ENCODE results near the gene ARFIP1.

The ARFIP1 gene

DNA sequence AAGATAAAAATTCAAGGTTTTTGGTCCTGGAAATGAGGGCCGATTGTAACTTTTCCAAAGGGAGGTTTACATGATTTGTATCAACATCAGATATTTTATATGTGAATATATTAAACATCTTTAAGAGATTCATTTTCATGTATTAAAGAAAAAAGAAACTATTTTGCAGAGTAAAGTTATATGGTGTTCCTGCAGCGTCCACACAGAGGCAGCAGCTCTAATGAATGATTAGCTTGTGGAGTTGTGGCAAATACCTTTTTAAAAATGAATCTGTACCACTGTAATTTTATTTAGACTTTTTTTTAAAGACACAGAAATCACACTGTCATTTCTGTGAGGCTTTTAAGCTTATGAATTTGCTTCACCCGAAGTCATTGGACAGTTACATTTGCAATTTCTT lies 130.8 kb downstream of the ARFIP1 start:
- Histone ChIP-seq H3K9ac (ENCODE audit: low read depth in 1 of 2, low read length in 2 of 2) (no peak overlapping the region), H3K4me3 (ENCODE audit: low read depth in 1 of 2, low read length in 2 of 2) (no peak overlapping the region), H3K27ac (ENCODE audit: low read depth, low read length) (no peak overlapping the region), H3K27me3 (ENCODE audit: control insufficient read depth in 1 of 2, insufficient read depth in 2 of 2, low read length in 2 of 2) (no peaks in the 10 kb centered on the region), H3K36me3 (ENCODE audit: control insufficient read depth in 1 of 2, insufficient read depth in 2 of 2, low read length in 2 of 2) (peaks cover 0 to 4% of the 10 kb centered on the region in 2 donors), H3K9me3 (ENCODE audit: control insufficient read depth in 1 of 2, low read length in 2 of 2) (no peaks in the 10 kb centered on the region), H3K4me1 (ENCODE audit: control insufficient read depth in 1 of 2, insufficient read depth in 2 of 2, low read length in 2 of 2) (no peaks in the 10 kb centered on the region)

DNA sequence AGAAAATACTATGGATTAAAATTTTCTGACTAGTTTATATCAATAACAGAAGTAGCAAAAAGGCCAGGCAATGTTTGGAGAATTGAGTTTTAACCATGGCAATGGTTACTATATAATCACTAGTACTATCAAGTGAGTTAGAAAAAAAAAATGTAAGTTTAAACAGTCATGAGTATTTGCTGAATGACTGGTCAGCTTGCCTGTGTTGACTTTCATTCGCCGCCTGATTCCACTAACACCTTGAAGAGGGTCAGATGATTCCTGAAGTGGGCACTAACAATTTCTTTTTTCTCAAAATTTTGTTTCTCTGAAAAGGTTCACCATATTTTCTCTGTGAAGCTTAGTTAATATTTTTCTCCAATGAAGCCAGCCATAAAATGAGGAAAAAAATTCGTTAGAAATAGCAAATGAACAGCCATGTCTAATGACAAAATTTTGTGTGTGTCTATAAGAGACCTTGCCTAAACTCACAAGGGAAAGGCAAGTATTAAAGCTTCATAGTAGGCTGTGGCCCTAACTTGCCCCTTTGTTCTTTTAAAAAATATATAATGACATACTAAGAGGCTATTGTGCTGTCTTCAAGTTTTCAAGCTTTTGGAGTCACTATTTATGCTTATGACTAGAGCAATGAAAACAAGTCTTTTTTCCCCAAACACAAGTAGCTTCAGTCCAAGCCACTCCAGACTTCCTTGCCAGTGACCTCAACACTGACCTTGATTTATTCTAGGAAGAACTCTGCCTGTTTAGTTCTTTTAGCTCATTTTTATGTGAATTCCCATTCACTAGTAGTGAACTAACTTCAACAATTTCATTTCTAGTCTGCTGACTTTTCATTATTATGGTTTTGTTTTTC lies 138.0 kb downstream of the ARFIP1 start:
- Histone ChIP-seq H3K27ac (ENCODE audit: low read depth, low read length) (no peak overlapping the region), H3K36me3 (ENCODE audit: control insufficient read depth in 1 of 2, insufficient read depth in 2 of 2, low read length in 2 of 2) (no peaks in the 10 kb centered on the region), H3K9ac (ENCODE audit: low read depth in 1 of 2, low read length in 2 of 2) (no peak overlapping the region), H3K27me3 (ENCODE audit: control insufficient read depth in 1 of 2, insufficient read depth in 2 of 2, low read length in 2 of 2) (no peaks in the 10 kb centered on the region), H3K4me3 (ENCODE audit: low read depth in 1 of 2, low read length in 2 of 2) (no peak overlapping the region), H3K4me1 (ENCODE audit: control insufficient read depth in 1 of 2, insufficient read depth in 2 of 2, low read length in 2 of 2) (no peaks in the 10 kb centered on the region), H3K9me3 (ENCODE audit: control insufficient read depth in 1 of 2, low read length in 2 of 2) (peaks cover 0 to 8% of the 10 kb centered on the region in 2 donors)

GRCh38 chr4:152919826-152920225 lies 140.1 kb downstream of the ARFIP1 start:
- no peaks in the 10 kb centered on the region for H3K27me3 ChIP-seq (ENCODE audit: control insufficient read depth in 1 of 2, insufficient read depth in 2 of 2, low read length in 2 of 2)
- H3K9me3 ChIP-seq (ENCODE audit: control insufficient read depth in 1 of 2, low read length in 2 of 2), result peaks cover 0 to 8% of the 10 kb centered on the region in 2 donors
- H3K4me1 ChIP-seq (ENCODE audit: control insufficient read depth in 1 of 2, insufficient read depth in 2 of 2, low read length in 2 of 2), result no peaks in the 10 kb centered on the region
- no peak overlapping the region for H3K9ac ChIP-seq (ENCODE audit: low read depth in 1 of 2, low read length in 2 of 2)
- no peak overlapping the region for H3K27ac ChIP-seq (ENCODE audit: low read depth, low read length)
- H3K4me3 ChIP-seq (ENCODE audit: low read depth in 1 of 2, low read length in 2 of 2), result no peak overlapping the region
- no peaks in the 10 kb centered on the region for H3K36me3 ChIP-seq (ENCODE audit: control insufficient read depth in 1 of 2, insufficient read depth in 2 of 2, low read length in 2 of 2)

- Histone ChIP-seq H3K27me3 (ENCODE audit: control insufficient read depth in 1 of 2, insufficient read depth in 2 of 2, low read length in 2 of 2) (no peaks in the 10 kb centered on the region), H3K9ac (ENCODE audit: low read depth in 1 of 2, low read length in 2 of 2) (no peak overlapping the region), H3K27ac (ENCODE audit: low read depth, low read length) (no peak overlapping the region), H3K4me1 (ENCODE audit: control insufficient read depth in 1 of 2, insufficient read depth in 2 of 2, low read length in 2 of 2) (no peaks in the 10 kb centered on the region), H3K9me3 (ENCODE audit: control insufficient read depth in 1 of 2, low read length in 2 of 2) (peaks cover 0 to 8% of the 10 kb centered on the region in 2 donors), H3K36me3 (ENCODE audit: control insufficient read depth in 1 of 2, insufficient read depth in 2 of 2, low read length in 2 of 2) (no peaks in the 10 kb centered on the region), H3K4me3 (ENCODE audit: low read depth in 1 of 2, low read length in 2 of 2) (no peak overlapping the region)
Observed at GRCh38 chr4:152920768-152921167, 141.0 kb downstream of the ARFIP1 start.

DNA sequence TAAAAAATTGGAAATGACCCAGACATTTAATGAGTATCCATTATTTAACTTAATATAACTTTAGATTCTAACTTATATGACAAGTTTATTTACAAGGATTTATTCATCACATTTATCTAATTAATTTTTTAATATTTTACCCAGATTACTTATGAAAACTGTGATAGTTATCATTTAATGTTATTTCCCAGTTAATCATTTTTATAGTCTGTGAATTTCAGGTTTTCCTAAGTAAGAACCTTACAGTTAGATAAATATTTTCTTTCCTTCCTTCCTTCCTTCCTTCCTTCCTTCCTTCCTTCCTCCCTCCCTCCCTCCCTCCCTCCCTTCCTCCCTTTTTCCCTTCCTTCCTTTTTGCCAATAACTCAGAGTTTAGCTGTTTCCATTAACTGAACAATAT lies 141.5 kb downstream of the ARFIP1 start:
- no peak overlapping the region for H3K27ac ChIP-seq (ENCODE audit: low read depth, low read length)
- no peak overlapping the region for H3K4me3 ChIP-seq (ENCODE audit: low read depth in 1 of 2, low read length in 2 of 2)
- H3K36me3 ChIP-seq (ENCODE audit: control insufficient read depth in 1 of 2, insufficient read depth in 2 of 2, low read length in 2 of 2), result no peaks in the 10 kb centered on the region
- peaks cover 0 to 8% of the 10 kb centered on the region in 2 donors for H3K9me3 ChIP-seq (ENCODE audit: control insufficient read depth in 1 of 2, low read length in 2 of 2)
- H3K9ac ChIP-seq (ENCODE audit: low read depth in 1 of 2, low read length in 2 of 2), result no peak overlapping the region
- H3K27me3 ChIP-seq (ENCODE audit: control insufficient read depth in 1 of 2, insufficient read depth in 2 of 2, low read length in 2 of 2), result no peaks in the 10 kb centered on the region
- H3K4me1 ChIP-seq (ENCODE audit: control insufficient read depth in 1 of 2, insufficient read depth in 2 of 2, low read length in 2 of 2), result no peaks in the 10 kb centered on the region

- no peaks in the 10 kb centered on the region for H3K9me3 ChIP-seq (ENCODE audit: control insufficient read depth in 1 of 2, low read length in 2 of 2)
- no peak overlapping the region for H3K4me3 ChIP-seq (ENCODE audit: low read depth in 1 of 2, low read length in 2 of 2)
- no peak overlapping the region for H3K9ac ChIP-seq (ENCODE audit: low read depth in 1 of 2, low read length in 2 of 2)
- no peaks in the 10 kb centered on the region for H3K27me3 ChIP-seq (ENCODE audit: control insufficient read depth in 1 of 2, insufficient read depth in 2 of 2, low read length in 2 of 2)
- no peaks in the 10 kb centered on the region for H3K4me1 ChIP-seq (ENCODE audit: control insufficient read depth in 1 of 2, insufficient read depth in 2 of 2, low read length in 2 of 2)
- no peaks in the 10 kb centered on the region for H3K36me3 ChIP-seq (ENCODE audit: control insufficient read depth in 1 of 2, insufficient read depth in 2 of 2, low read length in 2 of 2)
- H3K27ac ChIP-seq (ENCODE audit: low read depth, low read length), result no peak overlapping the region
Observed at GRCh38 chr4:152925851-152926250, 146.1 kb downstream of the ARFIP1 start.

DNA sequence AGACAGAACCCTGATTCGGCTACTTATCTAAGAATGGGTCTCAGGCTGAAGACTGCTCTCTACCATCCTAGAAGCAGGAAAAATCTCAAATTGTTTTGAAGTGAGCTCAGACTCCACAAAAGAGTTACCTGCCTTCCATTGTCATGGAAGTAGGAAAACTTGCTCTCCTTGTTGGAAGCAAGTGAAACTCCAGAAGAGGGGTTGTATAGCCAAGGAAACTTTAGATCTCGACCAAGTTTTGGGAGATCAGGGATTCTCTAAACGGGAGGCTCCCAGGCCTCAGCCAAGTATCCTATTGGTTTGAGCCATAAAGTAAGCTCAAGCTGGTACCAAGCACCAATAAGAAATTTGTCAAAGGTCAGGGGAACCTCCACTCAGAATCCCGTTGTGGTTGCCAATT lies 147.2 kb downstream of the ARFIP1 start:
- Histone ChIP-seq H3K9me3 (ENCODE audit: control insufficient read depth in 1 of 2, low read length in 2 of 2) (no peaks in the 10 kb centered on the region), H3K27me3 (ENCODE audit: control insufficient read depth in 1 of 2, insufficient read depth in 2 of 2, low read length in 2 of 2) (no peaks in the 10 kb centered on the region), H3K4me1 (ENCODE audit: control insufficient read depth in 1 of 2, insufficient read depth in 2 of 2, low read length in 2 of 2) (no peaks in the 10 kb centered on the region), H3K36me3 (ENCODE audit: control insufficient read depth in 1 of 2, insufficient read depth in 2 of 2, low read length in 2 of 2) (no peaks in the 10 kb centered on the region), H3K9ac (ENCODE audit: low read depth in 1 of 2, low read length in 2 of 2) (no peak overlapping the region), H3K27ac (ENCODE audit: low read depth, low read length) (no peak overlapping the region), H3K4me3 (ENCODE audit: low read depth in 1 of 2, low read length in 2 of 2) (no peak overlapping the region)

- Histone ChIP-seq H3K36me3 (ENCODE audit: control insufficient read depth in 1 of 2, insufficient read depth in 2 of 2, low read length in 2 of 2) (no peaks in the 10 kb centered on the region), H3K4me1 (ENCODE audit: control insufficient read depth in 1 of 2, insufficient read depth in 2 of 2, low read length in 2 of 2) (no peaks in the 10 kb centered on the region), H3K9ac (ENCODE audit: low read depth in 1 of 2, low read length in 2 of 2) (no peak overlapping the region), H3K27me3 (ENCODE audit: control insufficient read depth in 1 of 2, insufficient read depth in 2 of 2, low read length in 2 of 2) (no peaks in the 10 kb centered on the region), H3K27ac (ENCODE audit: low read depth, low read length) (no peak overlapping the region), H3K9me3 (ENCODE audit: control insufficient read depth in 1 of 2, low read length in 2 of 2) (no peaks in the 10 kb centered on the region), H3K4me3 (ENCODE audit: low read depth in 1 of 2, low read length in 2 of 2) (no peak overlapping the region)
Observed at GRCh38 chr4:152927737-152928136, 148.0 kb downstream of the ARFIP1 start.

- no peak overlapping the region for H3K4me3 ChIP-seq (ENCODE audit: low read depth in 1 of 2, low read length in 2 of 2)
Observed at GRCh38 chr4:152928286-152928685, 148.5 kb downstream of the ARFIP1 start.

DNA sequence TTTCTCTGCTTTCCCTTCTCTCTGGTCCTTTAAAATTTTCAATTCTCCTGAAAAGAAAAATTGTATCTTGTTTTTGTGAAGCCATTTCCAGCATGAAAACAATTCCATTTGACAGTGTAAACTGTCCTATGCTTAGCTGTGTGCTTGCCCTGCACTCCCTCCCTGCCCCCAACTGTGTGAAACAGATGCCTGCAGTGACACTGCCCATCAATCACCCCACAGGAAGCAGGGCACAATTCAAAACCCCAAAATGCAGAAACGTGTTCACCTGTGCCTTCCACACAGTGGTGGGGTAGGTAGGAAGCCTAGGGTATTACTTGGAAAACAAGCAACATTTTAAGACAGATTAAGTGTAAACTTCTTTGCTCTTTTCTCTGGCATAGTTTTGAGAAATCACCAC lies 150.1 kb downstream of the ARFIP1 start:
- Histone ChIP-seq H3K4me1 (ENCODE audit: control insufficient read depth in 1 of 2, insufficient read depth in 2 of 2, low read length in 2 of 2) (no peaks in the 10 kb centered on the region), H3K27ac (ENCODE audit: low read depth, low read length) (no peak overlapping the region), H3K9ac (ENCODE audit: low read depth in 1 of 2, low read length in 2 of 2) (no peak overlapping the region), H3K4me3 (ENCODE audit: low read depth in 1 of 2, low read length in 2 of 2) (no peak overlapping the region), H3K9me3 (ENCODE audit: control insufficient read depth in 1 of 2, low read length in 2 of 2) (no peaks in the 10 kb centered on the region), H3K36me3 (ENCODE audit: control insufficient read depth in 1 of 2, insufficient read depth in 2 of 2, low read length in 2 of 2) (no peaks in the 10 kb centered on the region), H3K27me3 (ENCODE audit: control insufficient read depth in 1 of 2, insufficient read depth in 2 of 2, low read length in 2 of 2) (peaks cover 0 to 3% of the 10 kb centered on the region in 2 donors)

More at GRCh38 chr4:152928286-152928685, 148.5 kb downstream of the ARFIP1 start:
- Histone ChIP-seq H3K4me1 (ENCODE audit: control insufficient read depth in 1 of 2, insufficient read depth in 2 of 2, low read length in 2 of 2) (no peaks in the 10 kb centered on the region), H3K27ac (ENCODE audit: low read depth, low read length) (no peak overlapping the region), H3K27me3 (ENCODE audit: control insufficient read depth in 1 of 2, insufficient read depth in 2 of 2, low read length in 2 of 2) (no peaks in the 10 kb centered on the region), H3K36me3 (ENCODE audit: control insufficient read depth in 1 of 2, insufficient read depth in 2 of 2, low read length in 2 of 2) (no peaks in the 10 kb centered on the region), H3K9me3 (ENCODE audit: control insufficient read depth in 1 of 2, low read length in 2 of 2) (no peaks in the 10 kb centered on the region), H3K9ac (ENCODE audit: low read depth in 1 of 2, low read length in 2 of 2) (no peak overlapping the region)
